GM15510 (cell line): ENCODE results near the gene MIP.

ENCODE experiments used
- POLR2A ChIP-seq: IDR thresholded peaks from 3 replicates; pipeline ENCODE4 v1.6.1; 2011; ENCODE audit warnings: borderline replicate concordance; ENCODE audit not compliant: insufficient read length; ENCODE audit errors: extremely low read depth

The MIP gene

DNA sequence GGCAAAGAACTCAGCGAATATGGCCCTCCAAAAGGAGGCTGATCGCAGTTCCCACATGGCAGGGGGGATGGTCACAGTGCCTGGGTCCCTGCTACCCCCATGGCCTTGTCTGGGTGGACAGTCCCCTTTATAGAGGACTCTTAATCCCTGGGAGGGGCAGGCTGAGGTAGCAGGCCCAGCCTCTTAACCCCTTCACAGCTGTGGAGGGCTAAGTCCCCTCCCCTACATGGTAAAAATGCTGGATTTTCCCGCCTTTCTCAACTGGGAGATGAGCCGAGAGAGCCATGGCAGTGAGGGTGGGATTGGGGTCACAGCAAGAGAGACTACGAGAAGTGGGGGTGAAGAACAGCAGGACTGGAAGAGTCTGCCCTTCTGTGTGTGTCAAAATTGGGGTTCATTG lies at the start of gene MIP:
TSS of gene MIP (minus strand) at position 101 of the 400 bp plus-strand sequence. CDS start at position 57, 44 bp downstream.
- TF ChIP-seq POLR2A, result no peak

DNA sequence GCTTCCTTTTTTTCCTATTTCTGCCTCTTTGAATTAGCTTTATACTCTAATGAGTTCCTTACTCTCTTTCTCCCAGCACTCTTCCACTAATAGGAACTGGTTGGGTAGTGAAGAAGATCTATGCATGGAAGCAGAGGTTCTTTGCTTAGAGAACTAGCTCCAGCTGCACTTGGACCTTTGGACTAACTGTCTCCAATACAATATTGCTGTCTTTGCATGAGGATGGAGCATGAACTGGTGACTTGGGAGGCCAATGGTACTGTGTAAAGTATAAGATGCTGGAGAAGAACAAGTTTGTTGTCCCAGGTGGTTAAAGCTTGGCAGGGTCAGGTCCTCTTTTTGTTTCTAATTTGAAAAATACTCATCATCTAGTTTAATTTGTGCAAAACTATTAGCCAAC lies 35.9 kb upstream of the MIP start:
- no peak for TF ChIP-seq POLR2A

DNA sequence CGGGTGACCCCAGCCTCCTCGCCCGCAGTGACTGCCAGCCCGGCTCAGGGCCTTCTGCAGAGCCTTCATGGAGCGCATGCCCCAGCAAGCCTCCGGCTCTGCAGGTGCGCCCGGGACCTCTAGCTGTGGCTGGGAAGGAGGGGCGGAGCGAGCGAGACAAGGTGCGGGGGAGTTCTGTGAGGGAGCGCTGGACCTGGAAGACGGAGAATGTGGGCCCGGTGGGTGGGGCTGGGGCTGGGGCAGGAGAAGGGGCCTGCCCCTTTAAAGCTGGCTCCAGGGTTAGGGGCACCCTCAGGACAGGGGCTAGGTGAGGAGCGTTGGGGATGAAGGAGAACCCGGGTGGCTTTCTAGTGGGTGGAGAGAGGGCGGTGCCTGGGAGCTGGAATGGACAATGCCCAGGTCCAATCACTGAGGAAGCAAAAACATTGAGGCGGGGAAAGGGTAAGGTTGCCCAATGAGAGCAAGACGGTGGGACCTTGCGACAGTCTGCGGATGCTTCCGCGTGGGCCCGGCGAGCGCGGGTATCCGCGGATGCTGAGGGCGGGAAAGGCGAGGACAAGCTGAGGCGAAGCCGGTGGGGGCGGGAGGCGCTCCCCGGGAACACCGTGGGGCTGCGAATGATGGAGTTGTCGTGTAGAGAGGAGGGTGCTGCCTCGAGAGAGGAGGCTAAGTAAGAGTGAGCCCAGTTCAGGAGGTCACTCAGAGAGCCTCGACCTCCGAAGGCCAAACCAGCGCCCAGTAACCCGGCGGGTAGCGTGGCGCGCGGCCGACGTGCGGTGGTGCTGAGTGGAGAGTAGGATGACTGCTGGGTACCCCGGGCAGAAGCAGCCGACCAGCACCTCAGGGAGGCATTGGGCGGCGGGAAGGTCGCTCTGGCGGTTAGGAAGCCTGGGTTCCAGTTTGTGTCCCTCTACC lies 33.8 kb upstream of the MIP start, which contains the start of gene GLS2:
TSS of gene GLS2 (minus strand) at position 121 of the 915 bp plus-strand sequence. CDS start at position 78, 43 bp downstream.
- TF ChIP-seq POLR2A, result no peak

DNA sequence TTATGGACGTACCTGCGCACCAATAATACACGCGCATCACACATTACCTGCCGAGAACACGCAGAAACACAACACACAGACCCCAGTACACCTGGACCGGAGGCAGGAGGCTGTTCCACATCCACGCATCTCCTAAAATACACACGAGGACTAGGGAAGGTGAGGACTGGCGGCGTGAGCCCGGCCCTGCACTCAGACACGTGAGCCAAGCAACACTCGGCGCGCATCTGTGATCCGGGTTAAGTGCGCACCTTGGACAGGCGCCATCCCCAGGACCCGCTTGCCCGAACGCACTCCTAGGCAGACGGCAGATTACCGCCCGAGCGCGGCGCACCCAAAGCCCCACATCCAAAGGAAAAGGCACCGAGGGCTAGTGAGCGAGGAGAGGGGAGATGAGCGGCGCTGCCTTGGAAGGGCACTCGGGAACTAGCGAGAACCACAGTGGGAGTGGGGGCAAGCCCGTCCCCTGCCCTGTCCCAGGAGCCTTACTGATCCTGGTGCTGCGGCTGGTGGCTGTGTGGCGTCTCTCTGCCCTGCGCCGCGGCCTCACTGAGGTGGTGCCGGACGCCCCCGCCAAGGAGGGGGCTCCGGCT lies 33.1 kb upstream of the MIP start:
- TF ChIP-seq POLR2A, result no peak

DNA sequence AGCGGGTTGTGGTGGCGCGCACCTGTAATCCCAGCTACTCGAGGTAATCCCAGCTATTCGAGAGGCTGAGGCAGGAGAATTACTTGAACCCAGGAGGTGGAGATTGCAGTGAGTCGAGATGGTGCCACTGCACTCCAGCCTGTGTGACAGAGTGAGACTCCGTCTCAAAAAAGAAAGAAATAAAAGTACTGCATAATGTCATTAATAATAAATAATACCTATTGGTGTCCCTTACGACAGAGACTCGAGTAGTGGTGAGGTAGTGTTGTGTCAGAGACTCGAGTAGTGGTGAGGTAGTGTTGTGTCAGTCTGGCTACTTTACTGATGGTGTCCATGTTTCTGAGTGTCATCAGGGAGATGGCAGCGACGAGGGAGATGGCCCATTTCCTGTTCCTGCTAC lies 32.2 kb upstream of the MIP start:
- TF ChIP-seq POLR2A, result no peak

DNA sequence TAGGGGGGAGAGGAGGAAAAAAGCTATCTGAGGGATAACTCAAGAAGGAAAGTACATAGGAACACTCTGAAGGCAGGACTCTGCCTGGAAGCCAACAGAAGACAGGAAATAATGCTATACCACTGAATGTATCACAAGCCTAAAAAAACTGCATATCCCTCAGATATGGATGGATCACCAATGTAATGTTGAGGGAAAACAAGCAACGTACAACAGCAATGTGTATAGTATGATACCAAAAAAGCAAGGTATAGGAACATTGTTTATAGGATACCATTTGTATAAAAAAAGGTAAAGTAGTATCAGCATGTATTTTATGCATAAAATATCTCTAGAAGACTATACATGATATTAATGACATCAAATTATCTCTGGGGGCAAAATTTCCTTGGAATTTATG lies 30.1 kb upstream of the MIP start:
- no peak for TF ChIP-seq POLR2A

DNA sequence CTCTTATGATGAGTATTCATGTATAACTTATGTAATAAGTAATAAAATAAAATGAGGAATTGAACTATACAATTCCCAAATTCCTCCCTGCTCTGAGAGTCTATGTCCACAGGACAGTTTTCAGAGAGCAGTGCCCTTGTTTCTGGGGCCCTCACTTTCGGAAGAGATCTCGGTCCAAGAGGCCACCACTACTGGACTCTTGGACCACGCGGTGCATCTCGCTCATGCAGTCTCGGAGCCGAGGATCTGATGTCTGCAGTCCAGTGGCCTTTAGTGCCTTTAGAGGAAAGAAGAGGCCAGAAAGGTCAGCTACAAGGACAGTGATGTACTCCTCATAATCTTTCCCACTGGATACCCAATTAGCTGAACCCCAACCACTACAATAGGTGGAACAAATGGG lies 25.2 kb upstream of the MIP start:
- no peak for TF ChIP-seq POLR2A

DNA sequence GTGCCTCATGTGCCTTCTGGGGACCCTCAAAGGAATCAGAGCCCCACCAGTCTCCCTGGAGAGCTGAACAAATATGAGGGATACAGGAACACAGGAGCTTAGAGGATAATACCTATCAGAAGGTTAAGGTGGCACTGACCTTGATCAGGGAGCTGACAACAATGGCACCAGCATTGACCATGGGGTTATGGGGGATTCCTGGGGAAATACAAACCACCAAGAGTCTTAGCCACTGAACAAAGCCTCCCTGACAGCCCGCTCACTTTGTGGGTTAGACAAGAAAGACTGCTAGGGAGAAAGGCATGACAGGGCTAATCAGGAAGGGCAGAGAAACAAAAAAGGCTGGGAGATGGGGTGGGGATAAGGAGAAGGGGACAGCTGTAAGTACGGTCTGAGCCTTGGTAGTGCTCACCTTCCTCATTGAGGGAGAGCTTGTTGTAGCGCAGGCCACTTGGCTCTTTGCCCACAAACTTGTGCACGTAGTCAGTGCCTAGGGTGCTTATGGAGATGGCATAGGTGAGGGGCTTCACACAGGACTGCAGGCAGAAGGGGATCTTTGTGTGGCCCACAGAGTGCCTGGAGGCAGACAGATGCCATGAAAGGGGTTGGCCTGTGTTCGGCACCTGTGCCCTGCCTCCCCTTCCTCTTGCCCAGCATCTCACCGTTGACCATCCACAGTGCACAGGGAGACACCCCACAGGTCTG lies 23.2 kb upstream of the MIP start:
- TF ChIP-seq POLR2A, result no peak

DNA sequence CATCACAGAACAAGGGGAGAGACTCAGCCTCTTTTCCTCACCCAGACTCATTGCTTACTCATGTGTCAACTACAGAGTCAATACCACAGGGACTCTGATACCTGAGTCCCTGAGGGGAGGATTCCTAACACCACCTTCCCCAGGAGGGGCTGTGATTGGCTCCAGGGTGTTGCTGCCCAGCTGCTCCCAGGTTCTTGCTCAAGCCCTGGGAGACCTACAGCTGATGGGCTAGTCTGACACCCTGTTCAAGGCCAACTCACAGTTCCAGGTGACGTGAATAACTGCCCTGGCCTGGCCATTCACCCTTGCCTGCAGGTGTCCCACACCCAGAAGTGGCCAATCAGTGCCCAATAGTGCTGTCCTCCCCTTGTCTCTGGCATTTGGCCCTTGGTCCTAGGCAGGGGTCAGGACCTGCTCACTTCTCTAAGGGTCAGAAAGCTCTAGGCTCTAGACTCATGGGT lies 22.5 kb upstream of the MIP start:
- no peak for TF ChIP-seq POLR2A

DNA sequence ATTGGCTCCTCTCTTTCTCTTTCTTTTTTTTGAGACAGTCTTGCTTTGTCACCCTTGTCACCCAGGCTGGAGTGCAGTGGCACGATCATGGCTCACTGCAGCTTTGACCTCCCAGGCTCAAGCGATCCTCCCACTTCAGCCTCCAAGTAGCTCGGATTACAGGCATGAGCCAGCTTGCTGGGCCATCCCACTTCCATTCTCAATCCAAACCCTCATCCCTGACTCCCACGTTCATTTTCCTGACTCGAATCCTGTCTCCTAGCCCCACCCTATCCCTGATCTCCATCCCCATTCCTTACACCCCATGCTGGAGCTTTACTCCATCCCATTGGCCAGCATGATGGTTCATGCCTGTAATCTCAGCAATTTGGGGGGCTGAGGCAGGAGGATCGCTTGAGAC lies 21.7 kb upstream of the MIP start:
- TF ChIP-seq POLR2A, result no peak

DNA sequence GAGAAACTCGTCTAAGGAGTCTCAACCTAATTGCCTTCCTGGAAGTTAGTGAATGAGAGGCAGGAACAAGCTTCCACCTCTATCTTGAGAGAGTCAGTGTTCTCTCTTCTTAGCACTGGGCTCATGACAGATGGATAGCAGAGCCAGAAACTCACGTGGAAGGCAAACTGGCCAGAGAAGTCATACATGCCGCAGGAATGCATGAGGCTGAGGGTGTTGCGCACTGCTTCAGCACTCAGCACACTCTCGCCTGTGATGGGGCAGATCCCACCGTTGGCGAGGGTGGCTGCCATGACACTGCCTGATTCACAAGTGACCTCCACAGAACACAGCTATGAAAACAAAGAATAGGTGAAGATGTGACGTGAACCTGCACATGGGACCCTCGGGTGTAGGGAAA lies 19.9 kb upstream of the MIP start:
- no peak for TF ChIP-seq POLR2A

DNA sequence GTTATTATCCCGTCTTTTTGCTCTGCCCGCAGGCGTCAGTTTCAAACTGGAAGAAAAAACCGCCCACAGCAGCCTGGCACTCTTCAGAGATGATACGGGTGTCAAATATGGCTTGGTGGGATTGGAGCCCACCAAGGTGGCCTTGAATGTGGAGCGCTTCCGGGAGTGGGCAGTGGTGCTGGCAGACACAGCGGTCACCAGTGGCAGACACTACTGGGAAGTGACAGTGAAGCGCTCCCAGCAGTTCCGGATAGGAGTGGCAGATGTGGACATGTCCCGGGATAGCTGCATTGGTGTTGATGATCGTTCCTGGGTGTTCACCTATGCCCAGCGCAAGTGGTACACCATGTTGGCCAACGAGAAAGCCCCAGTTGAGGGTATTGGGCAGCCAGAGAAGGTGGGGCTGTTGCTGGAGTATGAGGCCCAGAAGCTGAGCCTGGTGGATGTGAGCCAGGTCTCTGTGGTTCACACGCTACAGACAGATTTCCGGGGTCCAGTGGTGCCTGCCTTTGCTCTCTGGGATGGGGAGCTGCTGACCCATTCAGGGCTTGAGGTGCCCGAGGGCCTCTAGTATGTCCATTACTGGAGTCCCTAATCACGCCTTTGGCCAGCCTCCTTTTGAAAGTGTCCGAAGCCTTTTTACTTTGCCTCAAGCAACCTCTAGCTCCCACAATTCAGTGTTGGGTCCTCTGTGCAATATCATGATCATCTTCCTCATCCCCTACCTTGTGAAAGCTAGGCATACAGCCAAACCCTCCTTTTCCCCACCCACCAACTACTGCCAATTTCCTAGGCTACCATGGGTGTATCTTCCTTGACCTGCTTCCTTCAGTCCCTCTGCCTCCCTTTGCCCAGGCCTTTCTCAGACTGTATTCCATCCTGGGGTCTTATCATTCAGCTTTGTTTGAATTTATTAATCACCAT lies 14.8 kb upstream of the MIP start:
- TF ChIP-seq POLR2A, result no peak

DNA sequence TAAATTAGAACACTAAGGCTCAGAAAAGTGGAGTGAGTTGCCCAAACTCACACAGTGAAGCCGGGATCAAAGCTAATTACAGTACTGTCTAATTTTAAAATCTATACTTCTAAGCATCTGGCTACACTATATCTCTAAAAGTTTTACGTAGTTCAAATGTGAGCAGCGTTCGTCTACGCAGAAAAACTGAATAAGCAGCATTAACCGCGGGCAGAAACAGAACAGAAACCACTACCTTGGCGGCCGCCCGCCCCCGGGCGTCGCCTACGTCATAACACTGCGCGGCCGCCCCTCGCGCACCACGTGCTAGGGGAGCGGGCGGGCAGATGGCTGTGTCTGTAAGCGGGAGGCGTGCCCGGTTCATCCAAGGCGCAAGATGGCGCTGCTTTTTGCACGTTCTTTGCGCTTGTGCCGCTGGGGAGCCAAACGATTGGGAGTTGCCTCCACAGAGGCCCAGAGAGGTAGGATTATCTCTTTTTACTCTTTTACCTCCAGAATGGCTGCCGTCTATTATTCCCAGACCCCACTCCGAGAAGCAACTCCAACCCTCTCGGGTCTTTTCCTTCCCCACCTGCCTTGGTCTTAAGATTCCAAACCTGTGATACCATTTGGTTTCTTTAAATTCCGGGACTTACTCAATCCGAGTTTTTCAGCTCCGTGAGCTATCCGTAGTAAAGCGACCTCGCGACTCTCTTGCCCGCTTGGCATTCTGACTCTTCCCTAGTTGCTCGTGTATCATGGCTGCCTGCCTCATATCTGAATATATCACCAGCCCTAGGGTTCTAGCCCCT lies 14.0 kb upstream of the MIP start, which contains the start of gene SPRYD4:
TSS of gene SPRYD4 (plus strand) at position 363 of the 791 bp plus-strand sequence. CDS start at position 377, 14 bp downstream.
- peak; percentile 92 for TF ChIP-seq POLR2A
